GM12878 (cell line): ENCODE measurements around the gene NSD2. TPM values are rescaled to one million over a fixed set of nuclear protein-coding genes. Genes with fewer than 3 reads are reported as not detected.

Experiments used
- ATAC-seq: fragments of 200-7000 bp; cut with Tn5 transposase; 3 replicates; pipeline ENCODE4 v1.9.1; 2020; ENCODE audit warnings: mild to moderate bottlenecking, moderate library complexity
- BruUV-seq: library from RNA; stranded (reverse); fragments of 400-500 nt; replicated peaks from 2 replicates; lab custom pipeline; 2021; lab: Mats Ljungman, UMichigan
- CTCF ChIA-PET: fragments of 300-600 bp; sonication (Branson Sonifier 250); formaldehyde crosslinking; extraction: SDS; loops from one replicate; lab custom pipeline; 2021; ENCODE audit warnings: inconsistent platforms; lab: Yijun Ruan, JAX
- POLR2A ChIA-PET: fragments of 350-600 bp; formaldehyde crosslinking; extraction: SDS; loops from one replicate; lab custom pipeline; 2021; ENCODE audit warnings: inconsistent platforms; lab: Charles Lee
- RAD21 ChIA-PET: fragments of 300-600 bp; sonication (Branson Sonifier 250); formaldehyde crosslinking; loops from one replicate; lab custom pipeline; 2023; ENCODE audit warnings: antibody characterized with exemption; ENCODE audit not compliant: unreplicated experiment; lab: Charles Lee
- SMC1A ChIA-PET: fragments of 300-600 bp; sonication (Branson Sonifier 250); formaldehyde crosslinking; loops from one replicate; lab custom pipeline; 2023; ENCODE audit not compliant: unreplicated experiment, uncharacterized antibody; lab: Charles Lee
- DNase-seq: peaks from one replicate; pipeline ENCODE4 v3.0.0-alpha.2; 2011; ENCODE audit warnings: low read depth, low spot score
- FAIRE-seq: peaks from 3 replicates; lab custom pipeline; 2011; peaks lifted over from hg19 to GRCh38; lab: Jason Lieb, UNC
- H2AFZ ChIP-seq: 2 replicates; pipeline ENCODE4 v1.6.0; 2011; ENCODE audit warnings: low read depth, low read length, control low read depth; ENCODE audit not compliant: control insufficient read depth
- H3K27ac ChIP-seq: 2 replicates; pipeline ENCODE4 v1.5.1; 2011; ENCODE audit warnings: control low read depth; ENCODE audit not compliant: control insufficient read depth, insufficient read depth
- H3K27me3 ChIP-seq, 2 experiments: replicated peaks in 1 of 2; 2 replicates each; pipeline versions ENCODE4 v1.6.0 to v1.6.1; 2011; ENCODE audit warnings: low read length in 1 of 2; ENCODE audit not compliant: control insufficient read depth in 2 of 2, insufficient read depth in 2 of 2
- H3K36me3 ChIP-seq, 2 experiments: 2 replicates each; pipeline ENCODE4 v1.5.1; 2011; ENCODE audit warnings: low read length in 1 of 2; ENCODE audit not compliant: control insufficient read depth in 2 of 2, insufficient read depth in 2 of 2
- H3K4me1 ChIP-seq: 2 replicates; pipeline ENCODE4 v1.6.1; 2011; ENCODE audit warnings: mild to moderate bottlenecking, low read length, moderate library complexity, mixed read lengths; ENCODE audit not compliant: control insufficient read depth, insufficient read depth
- H3K4me2 ChIP-seq: 2 replicates; pipeline ENCODE4 v1.6.0; 2011; ENCODE audit warnings: control low read depth; ENCODE audit not compliant: control insufficient read depth, insufficient read depth
- H3K4me3 ChIP-seq: fragments of 200-600 bp; sonication (generic); 2 replicates; pipeline ENCODE4 v1.5.1; 2016
- H3K79me2 ChIP-seq: 2 replicates; pipeline ENCODE4 v1.6.0; 2011; ENCODE audit warnings: low read length; ENCODE audit not compliant: control insufficient read depth, insufficient read depth
- H3K9ac ChIP-seq: 2 replicates; pipeline ENCODE4 v1.8.0; 2011; ENCODE audit warnings: low read length, control low read depth, mixed read lengths; ENCODE audit not compliant: control insufficient read depth, insufficient read depth
- H3K9me3 ChIP-seq: replicated peaks from 3 replicates; pipeline ENCODE4 v1.5.1; 2011; ENCODE audit warnings: mild to moderate bottlenecking, low read length; ENCODE audit not compliant: control insufficient read depth, insufficient read depth
- H4K20me1 ChIP-seq: 2 replicates; pipeline ENCODE4 v1.6.0; 2011; ENCODE audit not compliant: control insufficient read depth, insufficient read depth
- CBFB ChIP-seq: IDR thresholded peaks from 2 replicates; pipeline ENCODE4 v1.6.1; 2016; ENCODE audit warnings: antibody characterized with exemption, low read depth
- CHD1 ChIP-seq: IDR thresholded peaks from 2 replicates; pipeline ENCODE4 v1.6.1; 2012; ENCODE audit warnings: low read depth, low read length, improper control_type of control experiment
- KAT2A ChIP-seq: conservative IDR thresholded peaks from 2 replicates; pipeline ENCODE4 v1.6.1; 2011; ENCODE audit warnings: low read depth, low read length; ENCODE audit not compliant: control insufficient read depth
- POLR2A ChIP-seq: IDR thresholded peaks from 2 replicates; pipeline ENCODE4 v1.6.1; 2011; ENCODE audit warnings: low read depth, mild to moderate bottlenecking, low read length
- RELA ChIP-seq: fragments of 450-650 bp; IDR thresholded peaks from 2 replicates; pipeline ENCODE4 v1.8.0; 2014; ENCODE audit warnings: borderline replicate concordance; ENCODE audit not compliant: partially characterized antibody
- RUNX3 ChIP-seq: IDR thresholded peaks from 2 replicates; pipeline ENCODE4 v1.6.1; 2012; ENCODE audit warnings: low read length, inconsistent platforms
- WGBS: methylation state at CpG from one replicate; pipeline ENCODE4 v1.1.6; 2016; ENCODE audit warnings: low lambda C conversion rate; ENCODE audit not compliant: insufficient replicate concordance, insufficient coverage; ENCODE audit errors: missing lambda C conversion rate; 5-methylcytosine and 5-hydroxymethylcytosine counted together
- in situ Hi-C: fragments of 300-500 bp; cut with MboI; formaldehyde crosslinking; loops from 9 replicates; pipeline ENCODE4 v1.14.3; 2018; ENCODE audit warnings: mixed read lengths
- intact Hi-C: fragments of 100-400 bp; cut with micrococcal nuclease; formaldehyde crosslinking; loops from one replicate; pipeline ENCODE4 v1.14.2; 2022; ENCODE audit not compliant: unreplicated experiment
- polyA plus RNA-seq, 11 experiments: library from polyadenylated mRNA; depleted of rRNA in 4 of 11; unstranded in 6 of 11; stranded (reverse) in 5 of 11; fragments of >200 nt; fragmentation: Nextera tagmentation in 4 of 11; fragmentation: Illumina TruSeq in 1 of 11; extraction: Ambion mirVana in 4 of 11; extraction: Trizol in 1 of 11; gene quantifications; 1 replicate in 1 of 11; 2 replicates in 10 of 11; pipeline versions ENCODE4 v1.2.1 to v1.2.3, GENCODE V29; 2011 to 2016; ENCODE audit warnings: inconsistent platforms in 2 of 11, missing spikeins in 2 of 11, low read depth in 1 of 11
- total RNA-seq, 4 experiments: library from RNA; depleted of rRNA in 3 of 4; stranded (reverse); fragments of >200 nt in 3 of 4; fragmentation: Illumina TruSeq in 1 of 4; extraction: Trizol in 1 of 4; gene quantifications; 2 replicates each; pipeline versions ENCODE4 v1.2.1 to v1.2.3, GENCODE V29; 2013 to 2021
- TF ChIP-seq, protein P1 (sequence below): fragments of 450-650 bp; IDR thresholded peaks from 2 replicates; pipeline ENCODE4 v1.6.1; 2017; ENCODE audit warnings: mild to moderate bottlenecking, moderate library complexity

The NSD2 gene
- total and polyA plus RNA-seq, 10 of the 15 experiments (the other 5 are each of a cell fraction or from before 2014, with no cell fraction given): 8.6 to 139 (median 67.2) TPM

DNA sequence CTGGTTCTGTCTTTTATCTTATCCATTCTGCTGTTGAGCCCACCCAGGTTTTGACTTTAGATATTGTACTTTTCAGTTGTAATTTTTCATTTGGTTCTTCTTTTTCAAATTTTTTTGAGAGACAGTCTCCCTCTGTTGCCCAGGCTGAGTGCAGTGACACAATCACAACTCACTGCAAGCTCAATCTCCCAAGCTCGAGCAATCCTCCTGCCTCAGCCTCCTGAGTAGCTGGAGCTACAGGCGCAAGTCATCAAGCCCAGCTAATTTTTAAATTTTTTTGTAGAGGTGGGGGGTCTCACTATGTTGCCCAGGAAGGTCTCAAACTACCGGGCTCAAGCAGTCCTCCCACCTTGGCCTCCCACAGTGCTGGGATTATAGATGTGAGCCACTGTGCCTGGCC, 41.0 kb upstream of the NSD2 start (continued):
- TF ChIP-seq CHD1 (no peak), RELA (no peak), KAT2A (no peak)
- TF ChIP-seq, protein P1, sequence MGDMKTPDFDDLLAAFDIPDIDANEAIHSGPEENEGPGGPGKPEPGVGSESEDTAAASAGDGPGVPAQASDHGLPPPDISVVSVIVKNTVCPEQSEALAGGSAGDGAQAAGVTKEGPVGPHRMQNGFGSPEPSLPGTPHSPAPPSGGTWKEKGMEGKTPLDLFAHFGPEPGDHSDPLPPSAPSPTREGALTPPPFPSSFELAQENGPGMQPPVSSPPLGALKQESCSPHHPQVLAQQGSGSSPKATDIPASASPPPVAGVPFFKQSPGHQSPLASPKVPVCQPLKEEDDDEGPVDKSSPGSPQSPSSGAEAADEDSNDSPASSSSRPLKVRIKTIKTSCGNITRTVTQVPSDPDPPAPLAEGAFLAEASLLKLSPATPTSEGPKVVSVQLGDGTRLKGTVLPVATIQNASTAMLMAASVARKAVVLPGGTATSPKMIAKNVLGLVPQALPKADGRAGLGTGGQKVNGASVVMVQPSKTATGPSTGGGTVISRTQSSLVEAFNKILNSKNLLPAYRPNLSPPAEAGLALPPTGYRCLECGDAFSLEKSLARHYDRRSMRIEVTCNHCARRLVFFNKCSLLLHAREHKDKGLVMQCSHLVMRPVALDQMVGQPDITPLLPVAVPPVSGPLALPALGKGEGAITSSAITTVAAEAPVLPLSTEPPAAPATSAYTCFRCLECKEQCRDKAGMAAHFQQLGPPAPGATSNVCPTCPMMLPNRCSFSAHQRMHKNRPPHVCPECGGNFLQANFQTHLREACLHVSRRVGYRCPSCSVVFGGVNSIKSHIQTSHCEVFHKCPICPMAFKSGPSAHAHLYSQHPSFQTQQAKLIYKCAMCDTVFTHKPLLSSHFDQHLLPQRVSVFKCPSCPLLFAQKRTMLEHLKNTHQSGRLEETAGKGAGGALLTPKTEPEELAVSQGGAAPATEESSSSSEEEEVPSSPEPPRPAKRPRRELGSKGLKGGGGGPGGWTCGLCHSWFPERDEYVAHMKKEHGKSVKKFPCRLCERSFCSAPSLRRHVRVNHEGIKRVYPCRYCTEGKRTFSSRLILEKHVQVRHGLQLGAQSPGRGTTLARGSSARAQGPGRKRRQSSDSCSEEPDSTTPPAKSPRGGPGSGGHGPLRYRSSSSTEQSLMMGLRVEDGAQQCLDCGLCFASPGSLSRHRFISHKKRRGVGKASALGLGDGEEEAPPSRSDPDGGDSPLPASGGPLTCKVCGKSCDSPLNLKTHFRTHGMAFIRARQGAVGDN: no peak

DNA sequence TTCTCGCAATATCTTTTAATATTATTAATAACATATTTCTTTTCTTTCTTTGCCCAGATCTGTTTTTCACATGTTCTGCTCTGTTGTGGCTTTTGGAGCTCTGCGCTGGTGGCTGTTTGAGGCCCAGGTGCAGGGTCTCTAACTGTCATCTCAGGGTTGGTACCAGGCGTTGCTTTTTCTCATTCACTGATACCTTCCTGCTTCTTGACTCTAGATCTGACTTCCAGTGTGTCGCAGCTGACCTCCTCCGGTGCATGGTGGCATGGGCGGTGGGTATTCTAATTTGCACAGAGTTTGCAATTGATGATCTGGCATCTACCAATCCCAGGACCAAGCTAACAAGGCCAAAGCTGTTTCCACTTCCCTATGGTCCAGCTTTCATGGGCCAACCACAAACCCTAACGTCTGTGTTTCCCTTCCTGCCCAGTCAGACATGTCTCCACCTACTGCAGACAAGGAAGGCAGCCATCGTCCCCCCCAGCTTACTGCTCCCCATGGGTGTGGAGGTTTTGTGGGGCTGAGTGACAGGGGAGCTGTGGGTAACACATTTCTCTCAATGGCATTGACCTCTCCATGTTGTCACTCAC, 40.5 kb upstream of the NSD2 start:
- RAD21 ChIA-PET: no interaction called here
- Histone ChIP-seq H3K27me3 (no peaks in the 10 kb centered on the region), H2AFZ (no peak overlapping the region), H3K4me1 (peaks cover 30% of the 10 kb centered on the region), H4K20me1 (no peaks in the 10 kb centered on the region), H3K27ac (no peak overlapping the region), H3K4me2 (no peak overlapping the region), H3K9me3 (no peaks in the 10 kb centered on the region), H3K79me2 (peaks cover 2% of the 10 kb centered on the region), H3K9ac (no peak overlapping the region), H3K4me3 (no peak overlapping the region), H3K36me3 (peaks cover 18 to 35% of the 10 kb centered on the region in 2 experiments; a peak in 3 of 4 replicates)
- FAIRE-seq: no peak
- CTCF ChIA-PET: interaction anchor here (1.0 to 2.5 kb wide), 2 partner anchors 10 to 69 kb away, joined by 3 to 9 read pairs; no protein-coding TSS in a partner anchor
- BruUV-seq: no TSS peak
- ATAC-seq: no peak
- TF ChIP-seq POLR2A (peak; percentile 27; the same call in 1 of the 2 replicates), CBFB (no peak), RUNX3 (peak; percentile 16; the same call in 1 of the 2 replicates)
- no peak for DNase-seq
- 34% methylated on average over 8 of the region's 8 CpGs for WGBS
- in situ Hi-C loops: no loop called here
- intact Hi-C loops: no loop called here
- SMC1A ChIA-PET: interaction anchor here (0.7 to 1.7 kb wide), 3 partner anchors 21 to 69 kb away, joined by 3 to 6 read pairs (median 3); no protein-coding TSS in a partner anchor
- POLR2A ChIA-PET: interaction anchor here (0.6 kb wide), 1 partner anchor 29 kb away, joined by 3 read pairs; no protein-coding TSS in a partner anchor
